ENCODE results near the gene MAVS.
"Not testable (repeated sequence)": the region's sequence is repeated elsewhere in the genome, so short reads cannot be mapped to it uniquely, and the experiment has no call there.

The MAVS gene

GRCh38 chr20:3889489-3890397 is 43.1 kb downstream of the MAVS start:
- DNase-seq: peak; percentile 14 to 27

DNA sequence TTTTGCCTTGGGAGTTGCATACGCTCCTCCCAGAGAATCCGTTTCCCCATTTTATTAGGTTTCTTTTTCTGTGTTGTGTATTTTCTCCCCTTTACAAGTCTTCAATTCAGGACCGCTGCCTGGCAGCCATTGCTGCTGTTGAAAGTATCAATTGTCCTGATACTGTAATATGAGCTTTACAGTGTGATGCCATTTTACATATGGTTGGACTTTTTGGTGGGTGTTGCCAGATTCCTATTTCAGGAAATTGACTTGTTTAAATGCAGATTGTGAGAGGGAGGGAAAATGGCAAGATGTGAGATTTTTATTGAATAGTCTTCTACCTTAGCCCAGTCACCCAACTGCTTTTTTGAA is 43.7 kb downstream of the MAVS start:
- DNase-seq: no peak

DNA sequence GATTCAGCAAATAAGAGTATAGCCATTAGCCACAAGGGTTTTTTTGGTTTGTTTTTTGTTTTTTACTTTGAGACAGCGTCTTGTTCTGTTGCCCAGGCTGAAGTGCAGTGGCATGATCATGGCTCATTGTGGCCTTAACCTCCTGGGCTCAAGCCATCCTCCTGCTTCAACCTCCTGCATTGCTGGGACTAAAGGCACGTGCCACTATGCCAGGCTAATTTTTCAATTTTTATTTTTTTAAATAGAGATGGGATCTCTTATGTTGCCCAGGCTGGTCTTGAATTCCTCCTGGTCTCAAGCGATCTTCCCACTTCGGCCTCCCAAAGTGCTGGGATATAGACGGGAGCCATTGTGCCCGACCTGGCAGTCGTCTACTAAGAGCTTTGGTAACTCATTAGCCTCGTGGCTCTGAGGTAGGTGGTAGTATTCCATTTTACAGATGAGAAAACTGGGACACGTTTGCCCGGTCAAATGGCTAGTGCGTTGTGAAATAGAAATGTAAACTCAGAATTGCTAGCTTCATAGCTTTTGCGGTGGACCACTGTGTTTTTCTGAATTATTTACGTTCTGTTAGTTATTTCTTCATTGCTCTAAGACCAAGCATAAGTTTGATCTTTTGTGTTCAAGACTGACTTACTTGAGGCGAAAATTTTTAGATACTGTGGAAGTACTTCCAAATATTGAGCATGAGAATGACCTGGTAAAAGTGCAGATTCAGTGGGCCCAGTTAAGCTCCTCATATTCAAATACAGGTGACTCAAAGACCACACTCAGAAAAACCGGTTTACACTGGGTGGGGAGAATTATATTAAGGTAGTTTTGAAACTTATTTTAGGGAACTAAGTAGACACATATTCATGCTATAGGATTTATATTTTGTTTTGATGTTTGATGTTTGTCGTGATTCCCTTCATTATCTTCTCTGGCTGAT is 44.6 kb downstream of the MAVS start:
- no peak for DNase-seq

GRCh38 chr20:3894796-3895195 is 48.2 kb downstream of the MAVS start:
- no peak for DNase-seq

GRCh38 chr20:3896302-3896701 is 49.7 kb downstream of the MAVS start:
- no peak for DNase-seq

- no peak for DNase-seq
These were observed 50.4 kb downstream of the MAVS start for GRCh38 chr20:3896853-3897583.

- not testable (repeated sequence) for DNase-seq
These were observed 51.5 kb downstream of the MAVS start for GRCh38 chr20:3898181-3898580.

DNA sequence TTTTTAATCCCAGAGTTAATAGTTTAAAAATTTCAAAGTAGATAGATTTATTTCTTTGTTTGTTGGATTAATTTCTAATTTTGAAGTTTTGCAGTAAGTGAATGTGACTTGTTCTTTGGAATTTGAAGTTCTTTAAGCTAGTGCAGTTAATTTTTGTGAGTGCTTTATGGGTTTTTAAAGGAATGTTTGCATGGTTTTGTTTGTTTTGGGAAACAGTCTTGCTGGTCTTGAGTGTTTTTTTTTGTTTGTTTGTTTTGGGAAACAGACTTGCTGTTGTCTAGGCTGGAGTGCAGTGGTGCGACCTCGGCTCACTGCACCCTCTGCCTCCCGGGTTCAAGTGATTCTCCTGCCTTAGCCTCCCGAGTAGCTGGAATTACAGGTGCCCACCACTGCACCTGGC is 52.0 kb downstream of the MAVS start:
- DNase-seq: no peak

GRCh38 chr20:3900187-3900604 is 53.6 kb downstream of the MAVS start:
- no peak for DNase-seq

DNA sequence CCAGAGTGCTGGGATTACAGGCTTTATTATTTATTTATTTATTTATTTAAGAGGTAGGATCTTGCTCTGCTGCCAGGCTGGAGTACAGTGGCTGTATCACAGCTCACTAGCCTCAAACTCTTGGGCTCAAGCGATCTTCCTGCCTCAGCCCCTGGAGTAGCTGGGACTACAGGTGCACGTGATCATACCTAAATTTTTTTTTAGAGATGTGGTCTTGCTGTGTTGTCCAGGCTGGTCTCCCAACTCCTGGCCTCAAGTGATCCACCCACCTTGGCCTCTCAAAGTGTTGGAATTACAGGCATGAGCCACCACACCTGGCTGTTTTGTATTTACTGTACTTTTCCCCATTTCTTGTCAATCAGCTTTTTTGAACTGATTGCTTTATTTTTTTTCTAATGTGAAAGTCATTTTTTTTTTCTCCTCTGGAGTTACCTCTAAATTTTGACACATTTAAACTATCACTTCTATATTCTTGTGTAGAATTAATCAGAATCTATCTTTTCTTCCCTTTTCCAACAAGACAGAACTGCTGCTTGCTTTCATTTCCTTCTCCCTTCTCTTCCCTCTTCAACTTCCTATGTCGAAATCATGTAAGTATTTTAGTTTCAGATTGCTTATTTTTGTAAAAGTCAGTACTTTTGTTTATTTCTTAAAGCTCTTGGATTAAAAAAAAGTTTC is 54.5 kb downstream of the MAVS start:
- DNase-seq: no peak

GRCh38 chr20:3901706-3902440 is 55.2 kb downstream of the MAVS start:
- no peak for DNase-seq

DNA sequence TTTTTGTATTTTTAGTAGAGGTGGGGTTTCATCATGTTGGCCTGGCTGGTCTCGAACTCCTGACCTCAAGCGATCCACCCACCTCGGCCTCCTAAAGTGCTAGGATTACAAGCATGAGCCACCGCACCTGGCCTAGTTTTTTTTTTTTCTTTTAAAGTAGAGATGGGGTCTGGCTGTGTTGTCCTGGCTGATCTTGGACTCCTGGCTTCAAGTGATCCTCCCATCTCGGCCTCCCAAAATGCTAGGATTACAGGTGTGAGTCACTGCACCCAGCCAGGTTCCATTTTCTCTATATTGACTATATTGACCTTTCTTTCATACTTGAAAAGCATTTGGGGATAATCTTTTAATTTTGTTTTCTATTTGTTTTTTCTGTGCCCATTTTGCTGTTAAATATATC is 55.8 kb downstream of the MAVS start:
- no peak for DNase-seq

DNA sequence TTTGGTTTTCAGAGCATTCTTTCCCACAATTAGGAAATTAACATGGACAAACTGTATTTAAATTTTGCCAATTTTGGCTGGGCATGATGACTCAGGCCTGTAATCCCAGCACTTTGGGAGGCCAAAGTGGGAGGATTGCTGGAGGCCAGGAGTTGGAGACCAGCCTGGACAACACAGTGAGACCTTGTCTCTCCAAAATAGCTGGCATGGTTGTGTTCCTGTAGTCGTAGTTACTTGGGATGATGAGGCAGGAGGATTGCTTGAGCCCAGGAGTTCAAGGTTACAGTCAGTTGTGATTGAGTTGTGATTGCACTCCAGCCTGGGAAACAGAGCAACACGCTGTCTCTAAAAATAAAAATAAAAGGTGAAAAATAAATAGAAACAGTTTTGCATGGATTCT is 57.6 kb downstream of the MAVS start:
- DNase-seq: no peak

GRCh38 chr20:3904857-3905256 is 58.2 kb downstream of the MAVS start:
- no peak for DNase-seq

- DNase-seq: peak; percentile 9 to 30
These were observed 60.4 kb downstream of the MAVS start for GRCh38 chr20:3906744-3907721.

DNA sequence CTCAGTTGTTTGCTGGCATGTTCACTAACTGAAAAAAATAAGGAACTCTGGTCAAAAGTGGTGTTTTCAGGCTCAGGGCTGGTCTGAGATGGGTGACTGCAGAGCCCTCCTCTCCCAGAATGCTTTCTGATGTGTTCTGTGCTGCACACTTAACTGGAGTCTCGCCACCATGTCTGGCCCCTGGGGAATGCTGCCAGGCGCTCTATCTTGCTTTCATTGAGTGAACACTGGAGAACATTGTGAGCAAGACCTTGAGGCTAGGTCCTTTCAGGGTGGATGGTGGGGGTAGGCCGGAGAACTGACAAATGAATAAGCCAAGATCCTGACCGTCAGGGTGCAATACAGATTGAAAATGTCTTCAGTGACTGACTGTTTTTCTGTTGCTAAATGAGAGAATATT is 62.0 kb downstream of the MAVS start:
- DNase-seq: no peak

GRCh38 chr20:3909952-3910366 is 63.3 kb downstream of the MAVS start:
- no peak for DNase-seq

DNA sequence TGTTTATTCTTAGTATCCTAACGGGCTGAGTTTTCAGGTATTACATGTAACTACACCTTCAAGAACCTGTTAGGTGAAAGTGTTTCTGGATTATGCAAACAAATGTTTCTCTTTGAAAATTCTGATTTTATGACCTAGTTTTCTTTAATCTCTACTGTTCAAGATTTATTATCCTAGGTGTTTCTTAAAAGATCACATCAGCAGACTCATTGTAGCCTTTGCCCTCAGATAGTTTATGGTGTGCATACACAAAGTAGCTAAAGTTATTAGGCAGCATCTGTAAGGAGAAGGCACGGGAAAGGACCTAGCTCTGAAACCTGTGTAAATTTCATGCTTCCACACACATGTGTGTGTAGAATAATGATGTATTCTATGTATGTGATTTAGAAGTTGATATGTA is 64.2 kb downstream of the MAVS start:
- DNase-seq: no peak

DNA sequence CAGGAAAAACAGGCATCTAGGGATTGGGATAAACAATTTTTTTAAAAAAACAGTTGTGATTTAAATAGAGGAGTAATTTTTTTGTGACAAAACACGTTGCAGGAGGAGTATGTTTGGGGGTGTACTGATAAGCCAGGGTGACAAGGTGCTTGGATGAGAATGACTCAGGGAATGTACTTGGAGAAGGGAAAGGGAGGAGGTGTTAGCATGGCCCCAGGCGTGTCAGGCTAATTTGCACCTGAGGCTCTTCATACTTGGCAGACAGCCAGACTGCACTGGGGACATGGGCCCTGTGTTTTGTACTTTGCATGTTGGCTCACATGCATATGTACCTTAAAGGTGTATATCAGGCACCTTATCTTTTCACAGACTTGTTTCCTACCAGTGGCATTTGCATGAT is 65.3 kb downstream of the MAVS start:
- no peak for DNase-seq

- DNase-seq: no peak
These were observed 67.8 kb downstream of the MAVS start for GRCh38 chr20:3914446-3914845.

DNA sequence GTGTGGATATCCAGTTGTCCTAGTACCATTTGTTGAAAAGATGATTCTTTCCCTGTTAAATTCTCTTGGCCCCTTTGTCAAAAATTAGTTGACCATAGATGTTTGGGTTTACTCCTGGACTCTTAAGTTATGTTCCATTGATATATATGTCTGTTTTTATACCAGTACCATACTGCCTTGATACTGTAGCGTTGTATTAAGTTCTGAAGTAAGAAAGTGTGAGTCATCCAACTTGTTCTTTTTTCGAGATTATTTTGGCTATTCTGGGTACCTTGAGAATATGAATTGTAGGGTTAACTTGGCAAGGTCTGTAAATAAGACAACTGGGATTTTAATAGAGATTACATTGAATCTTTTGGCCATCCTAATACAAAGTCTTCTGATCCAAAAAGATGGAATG is 69.1 kb downstream of the MAVS start:
- no peak for DNase-seq

Measured in activated CD4-positive, alpha-beta T cell treated with anti-CD3 and anti-CD28 coated beads for 4 hours (primary cell).